Liver (tissue), 3 donors: Measurements from ENCODE around the gene SP140L.

Source experiments
- CTCF ChIP-seq: fragments of 150-350 bp; IDR thresholded peaks from 2 replicates; pipeline ENCODE4 v1.5.1; 2017; ENCODE audit warnings: improper control_type of control experiment, low read depth, low read length; ENCODE audit not compliant: missing input control
- TAF1 ChIP-seq: conservative IDR thresholded peaks from 2 replicates; pipeline ENCODE4 v1.6.1; 2016; ENCODE audit warnings: antibody characterized with exemption, mild to moderate bottlenecking
- donor health status: healthy.
- donor health status: healthy.

GRCh38 chr2:230307485-230307884 is 19.5 kb upstream of the SP140L start:
- no peak for TF ChIP-seq CTCF
- no peak for TF ChIP-seq TAF1
